Subcutaneous adipose tissue (tissue), 4 donors: ENCODE data around the gene ALPP. TPM values are rescaled to one million over a fixed set of nuclear protein-coding genes. Genes with fewer than 3 reads are reported as not detected.

Source experiments
- total RNA-seq, 4 donors: library from RNA; depleted of rRNA; stranded (reverse); fragments of >200 nt; gene quantifications; one replicate each; pipeline ENCODE4 v1.1.0, GENCODE V29; 2016
- TF ChIP-seq, protein P1 (sequence below): fragments of 450-650 bp; IDR thresholded peaks from one replicate; pipeline ENCODE4 v1.5.1; 2016; ENCODE audit warnings: low read depth, mild to moderate bottlenecking, control low read depth, antibody characterized with exemption, moderate library complexity

ALPP gene
- total RNA-seq, 4 donors from 2014 or later, result not detected

GRCh38 chr2:232342635-232343565, 35.7 kb upstream of the ALPP start:
- TF ChIP-seq, protein P1, sequence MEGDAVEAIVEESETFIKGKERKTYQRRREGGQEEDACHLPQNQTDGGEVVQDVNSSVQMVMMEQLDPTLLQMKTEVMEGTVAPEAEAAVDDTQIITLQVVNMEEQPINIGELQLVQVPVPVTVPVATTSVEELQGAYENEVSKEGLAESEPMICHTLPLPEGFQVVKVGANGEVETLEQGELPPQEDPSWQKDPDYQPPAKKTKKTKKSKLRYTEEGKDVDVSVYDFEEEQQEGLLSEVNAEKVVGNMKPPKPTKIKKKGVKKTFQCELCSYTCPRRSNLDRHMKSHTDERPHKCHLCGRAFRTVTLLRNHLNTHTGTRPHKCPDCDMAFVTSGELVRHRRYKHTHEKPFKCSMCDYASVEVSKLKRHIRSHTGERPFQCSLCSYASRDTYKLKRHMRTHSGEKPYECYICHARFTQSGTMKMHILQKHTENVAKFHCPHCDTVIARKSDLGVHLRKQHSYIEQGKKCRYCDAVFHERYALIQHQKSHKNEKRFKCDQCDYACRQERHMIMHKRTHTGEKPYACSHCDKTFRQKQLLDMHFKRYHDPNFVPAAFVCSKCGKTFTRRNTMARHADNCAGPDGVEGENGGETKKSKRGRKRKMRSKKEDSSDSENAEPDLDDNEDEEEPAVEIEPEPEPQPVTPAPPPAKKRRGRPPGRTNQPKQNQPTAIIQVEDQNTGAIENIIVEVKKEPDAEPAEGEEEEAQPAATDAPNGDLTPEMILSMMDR, result no peak

- TF ChIP-seq, protein P1, result no peak
Observed at GRCh38 chr2:232343821-232344220, 34.7 kb upstream of the ALPP start.

DNA sequence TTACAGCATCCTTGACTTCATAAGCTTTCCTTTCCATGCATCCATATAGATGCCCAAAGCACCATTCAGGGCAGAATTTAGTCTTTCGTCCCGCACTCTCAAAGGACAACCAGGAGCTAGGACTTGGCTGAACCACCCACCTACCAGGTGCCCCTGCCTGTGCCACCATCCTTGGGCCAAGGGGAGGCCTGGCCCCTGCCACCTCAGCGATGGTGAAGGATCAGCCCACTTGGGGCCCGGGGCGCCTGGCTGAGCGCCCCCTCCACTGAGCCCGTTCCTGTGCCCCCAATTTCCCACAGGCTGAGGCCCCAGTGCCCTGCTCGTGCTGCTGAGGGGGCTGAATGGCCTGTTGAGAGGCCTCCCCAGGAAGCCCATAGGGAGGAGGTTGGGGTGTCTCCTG, 33.3 kb upstream of the ALPP start:
- TF ChIP-seq, protein P1, result no peak

- TF ChIP-seq, protein P1, result no peak
Observed at GRCh38 chr2:232347369-232347768, 31.2 kb upstream of the ALPP start.

GRCh38 chr2:232348936-232349335, 29.6 kb upstream of the ALPP start:
- TF ChIP-seq, protein P1, result no peak

DNA sequence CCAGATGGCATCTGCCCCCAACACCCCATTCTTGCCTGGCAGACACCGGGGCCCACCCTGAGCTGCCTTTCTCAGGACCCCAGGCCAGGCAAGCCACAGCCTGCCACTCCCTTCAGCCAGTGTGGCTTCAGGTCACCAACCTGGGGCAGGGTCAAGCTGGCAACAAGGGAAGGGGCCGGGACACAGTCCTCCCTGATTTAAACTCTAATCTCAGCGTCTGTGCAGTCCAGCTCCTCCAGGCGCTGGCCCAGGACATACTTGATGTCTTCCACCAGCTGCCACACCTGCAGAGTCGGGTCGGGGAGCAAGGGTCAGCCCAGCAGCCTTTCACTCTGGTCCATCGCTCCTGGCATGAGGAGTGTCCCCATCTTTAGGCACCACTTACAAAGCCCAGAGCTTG, 29.0 kb upstream of the ALPP start:
- TF ChIP-seq, protein P1, result no peak

DNA sequence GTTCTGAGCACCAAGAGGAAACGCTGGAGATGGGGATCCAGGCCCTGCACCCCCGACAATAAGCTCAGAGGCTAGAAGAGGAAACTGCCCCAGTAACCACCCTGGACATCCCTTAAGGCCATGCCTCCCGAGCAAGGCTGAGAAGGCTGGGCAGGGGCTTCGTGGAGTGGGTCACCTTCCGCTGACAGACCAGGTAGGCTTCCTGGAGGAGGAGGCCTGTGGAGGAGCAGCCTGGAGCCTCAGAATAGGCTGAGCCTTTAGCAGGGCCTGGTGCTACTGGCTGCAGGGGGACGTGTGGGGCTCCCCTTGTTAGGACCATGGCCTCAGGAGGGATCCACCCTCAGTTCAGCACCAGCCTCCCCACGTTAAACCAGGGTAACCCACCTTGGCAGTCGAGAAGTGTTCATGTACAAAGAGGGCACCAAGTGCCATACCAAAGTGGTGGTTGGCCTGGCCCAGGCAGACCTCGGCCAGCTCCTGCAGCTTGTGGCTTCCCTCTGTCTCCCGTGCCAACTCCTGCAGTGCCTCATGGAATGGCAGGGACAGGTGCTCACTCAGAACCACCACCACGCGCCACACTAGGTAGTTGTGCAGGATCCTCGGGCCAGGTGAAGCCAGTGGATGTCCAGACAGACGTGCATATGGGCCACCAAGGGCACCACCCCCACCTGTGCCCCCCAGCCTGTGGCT, 28.5 kb upstream of the ALPP start:
- TF ChIP-seq, protein P1, result no peak
